GM18520 (cell line): ENCODE data around the gene TMEM89.
A peak's percentile ranks its signal among the peaks of the same experiment; 100 is the strongest.

ENCODE experiments used
- ATAC-seq: cut with Tn5 transposase; IDR thresholded peaks from one replicate; pipeline ENCODE4 v1.9.1; 2021; ENCODE audit not compliant: unreplicated experiment

The TMEM89 gene

GRCh38 chr3:48617559-48617958 is 4.0 kb downstream of the TMEM89 start:
- no peak for ATAC-seq

- ATAC-seq, result no peak
Observed at GRCh38 chr3:48614044-48614443, 7.5 kb downstream of the TMEM89 start.

DNA sequence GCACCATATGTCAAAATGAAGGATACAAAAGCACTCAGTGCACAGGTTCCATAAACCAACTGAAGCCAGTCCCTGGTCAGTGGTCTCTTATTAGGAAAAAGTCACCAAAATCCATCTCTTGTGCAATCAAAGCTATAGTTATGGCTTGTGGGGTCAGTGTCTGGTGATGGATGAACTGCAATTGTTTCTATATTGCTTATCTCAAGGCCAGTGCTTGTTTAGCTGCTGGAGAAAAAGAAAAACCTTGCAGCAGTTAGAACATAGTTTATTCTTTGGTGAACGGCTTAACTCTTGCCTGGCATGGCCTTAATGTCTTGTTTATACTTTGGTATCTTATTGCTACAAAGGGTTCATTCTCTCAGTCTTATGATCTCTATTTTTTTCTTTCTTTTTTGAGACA is 9.3 kb downstream of the TMEM89 start:
- no peak for ATAC-seq

DNA sequence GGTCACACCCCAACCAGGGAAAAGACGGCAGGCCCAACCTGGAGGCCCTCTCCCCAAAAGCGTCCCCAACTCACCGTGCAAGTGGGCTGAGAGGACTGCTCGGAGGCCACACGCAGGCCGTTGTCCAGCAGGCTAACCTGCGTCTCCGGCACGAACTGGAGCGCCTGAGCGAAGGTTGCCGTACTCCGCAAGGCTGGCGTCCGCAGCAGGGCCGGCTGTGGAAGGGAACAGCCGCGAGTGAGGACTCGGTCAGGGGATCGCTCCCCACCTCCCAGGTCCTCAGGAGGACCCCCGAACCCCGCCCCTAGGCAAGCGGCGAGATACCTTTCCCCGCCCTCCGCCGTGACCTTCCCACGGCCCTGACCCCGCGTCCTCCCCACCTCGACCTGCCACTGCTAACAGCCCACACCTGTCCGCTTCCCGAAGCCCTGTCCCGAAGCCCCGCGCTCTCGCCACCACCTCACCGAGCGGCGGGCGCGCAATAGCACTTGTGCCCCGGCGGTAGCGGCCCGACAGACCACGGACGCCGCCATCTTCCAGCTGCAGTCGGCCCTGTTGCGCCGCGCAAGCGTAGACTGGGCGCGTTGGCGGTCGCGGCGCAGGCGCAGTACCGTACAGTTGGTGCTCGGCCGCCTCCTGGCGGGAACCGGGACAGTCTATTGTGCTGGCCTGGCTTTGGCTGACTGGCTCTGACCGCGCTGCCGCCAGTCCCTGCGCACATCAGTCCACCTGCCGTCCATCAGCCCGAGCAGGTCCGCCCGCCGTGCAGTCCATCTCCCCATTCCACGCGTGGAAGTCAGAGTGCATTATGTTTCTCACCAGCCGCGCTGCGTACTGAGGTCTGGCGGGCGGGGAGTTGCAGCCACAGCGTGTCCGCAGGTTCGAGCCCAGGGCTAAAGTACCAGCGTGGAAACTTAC is 12.2 kb downstream of the TMEM89 start, which contains the start of gene UQCRC1:
Gene UQCRC1, minus strand, starts transcription at position 559 of the 918 bp plus-strand sequence. Its CDS starts 26 bp downstream, at position 533.
- ATAC-seq, result peak; percentile 95

- no peak for ATAC-seq
Observed at GRCh38 chr3:48607519-48607918, 14.1 kb downstream of the TMEM89 start.

DNA sequence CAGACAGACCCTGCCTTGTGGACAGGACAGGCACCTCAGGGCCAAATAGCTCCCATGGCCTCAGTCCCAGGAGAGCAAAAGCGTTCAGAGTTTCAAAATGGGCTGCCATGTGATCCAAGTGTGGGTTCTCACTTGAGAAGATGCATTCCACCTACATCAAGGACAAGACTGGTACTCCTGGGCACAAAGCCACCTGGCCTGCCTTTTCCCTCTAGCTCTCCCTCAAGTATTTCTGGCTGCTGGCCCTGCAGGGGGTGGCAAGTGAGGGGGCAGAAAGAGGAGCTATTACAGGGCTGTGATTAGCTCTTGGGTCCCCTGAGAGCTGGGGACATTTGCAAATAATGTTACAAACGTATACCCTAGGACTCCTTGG is 20.0 kb downstream of the TMEM89 start:
- ATAC-seq, result no peak

- no peak for ATAC-seq
Observed at GRCh38 chr3:48600711-48601621, 20.6 kb downstream of the TMEM89 start.

- no peak for ATAC-seq
Observed at GRCh38 chr3:48599509-48600285, 21.9 kb downstream of the TMEM89 start.

GRCh38 chr3:48599077-48599501 is 22.5 kb downstream of the TMEM89 start:
- ATAC-seq, result no peak

- ATAC-seq, result no peak
Observed at GRCh38 chr3:48598323-48599076, 23.1 kb downstream of the TMEM89 start.

- ATAC-seq, result no peak
Observed at GRCh38 chr3:48597408-48597800, 24.2 kb downstream of the TMEM89 start.

DNA sequence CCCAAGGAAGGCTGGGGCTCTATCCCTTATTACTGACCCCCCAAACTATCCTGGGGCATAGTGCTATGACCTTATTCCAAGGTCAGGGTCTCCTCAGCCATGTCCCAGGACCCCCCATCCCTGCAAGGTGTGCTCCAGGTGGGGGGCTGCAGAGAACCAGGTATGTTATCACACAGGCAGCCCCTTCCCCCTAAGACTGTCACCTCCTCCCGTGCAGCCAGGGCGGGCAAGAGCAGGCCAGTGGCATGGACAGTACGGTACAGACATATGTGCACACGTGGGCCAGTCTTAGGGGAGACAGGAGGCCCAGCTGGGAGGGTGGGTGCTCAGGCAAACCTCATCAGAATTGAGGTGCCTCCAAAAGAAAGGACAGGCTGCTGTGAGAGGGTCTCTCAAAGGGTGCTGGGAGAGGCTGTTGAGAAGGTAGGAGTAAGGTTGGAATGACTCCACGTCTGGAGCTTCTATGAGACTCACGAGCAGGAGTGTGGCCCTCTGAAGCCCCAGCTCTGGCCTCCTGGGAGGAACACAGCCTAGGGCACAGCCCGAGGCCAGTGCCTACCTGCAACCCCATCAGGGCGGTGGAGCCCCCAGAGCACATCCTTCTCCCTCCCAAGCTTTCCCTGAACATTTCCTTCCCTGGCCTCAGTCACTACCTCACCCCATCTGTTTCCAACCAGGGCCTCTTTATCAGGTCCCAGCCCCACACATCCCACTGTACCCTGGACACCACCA is 24.7 kb downstream of the TMEM89 start:
- ATAC-seq, result no peak

GRCh38 chr3:48596157-48596556 is 25.4 kb downstream of the TMEM89 start:
- no peak for ATAC-seq

- ATAC-seq, result no peak
Observed at GRCh38 chr3:48595526-48596121, 25.9 kb downstream of the TMEM89 start.

DNA sequence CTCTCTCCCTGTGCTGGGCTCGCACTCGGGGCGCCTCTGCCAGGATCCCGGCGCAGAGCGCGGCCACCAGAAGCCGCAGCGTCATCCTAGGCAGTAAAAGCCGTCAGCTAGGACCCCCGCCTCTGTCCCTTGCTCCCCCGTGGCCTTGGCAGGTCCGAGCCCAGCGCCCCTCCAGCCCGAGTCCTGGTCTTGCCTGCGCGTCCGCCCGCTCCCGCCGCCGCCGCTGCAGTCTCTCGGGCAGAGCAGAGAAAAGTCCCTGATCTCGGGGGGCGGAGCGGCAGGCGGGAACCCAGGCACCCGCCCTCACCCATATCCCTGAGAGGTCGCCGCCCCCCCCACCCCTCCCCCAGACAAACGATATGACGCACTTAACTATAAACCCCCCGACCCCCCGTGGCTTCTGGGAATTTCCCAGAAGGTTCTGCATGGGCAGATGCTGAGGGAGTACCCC is 26.5 kb downstream of the TMEM89 start, which contains the start of gene COL7A1:
Gene COL7A1, minus strand, starts transcription at position 255 of the 451 bp plus-strand sequence. Its CDS starts 170 bp downstream, at position 85.
- no peak for ATAC-seq

DNA sequence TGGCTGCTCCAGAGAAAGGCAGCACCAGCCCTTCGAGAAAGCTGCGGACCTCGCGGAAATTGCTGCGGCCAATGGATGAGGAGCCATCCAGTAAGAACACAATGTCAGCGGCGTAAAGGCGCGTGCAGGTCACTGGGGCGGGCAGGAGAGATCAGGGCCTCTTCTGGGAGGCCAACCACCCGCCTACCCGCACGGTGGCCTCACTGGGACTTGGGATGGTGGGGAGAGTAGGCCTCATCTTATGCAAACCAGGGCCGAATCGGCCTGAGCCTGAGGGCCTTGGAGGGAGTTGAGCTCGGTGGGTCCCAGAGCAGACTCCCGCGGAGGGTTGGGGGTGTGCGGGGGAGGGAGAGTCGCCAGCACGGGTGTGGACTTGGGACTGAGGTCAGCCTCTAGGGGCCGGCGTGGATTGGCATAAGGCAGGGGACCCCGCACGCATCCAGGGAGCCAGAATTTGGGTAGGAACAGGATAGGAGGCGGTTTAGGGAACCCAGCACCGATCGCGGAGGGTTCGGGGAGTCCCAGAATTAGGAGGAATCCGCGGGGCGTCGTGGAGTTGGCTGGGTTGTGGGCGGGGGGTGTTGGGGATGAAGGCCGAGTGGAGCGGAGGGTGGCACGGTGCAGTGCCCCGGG is 27.0 kb downstream of the TMEM89 start:
- ATAC-seq, result no peak

DNA sequence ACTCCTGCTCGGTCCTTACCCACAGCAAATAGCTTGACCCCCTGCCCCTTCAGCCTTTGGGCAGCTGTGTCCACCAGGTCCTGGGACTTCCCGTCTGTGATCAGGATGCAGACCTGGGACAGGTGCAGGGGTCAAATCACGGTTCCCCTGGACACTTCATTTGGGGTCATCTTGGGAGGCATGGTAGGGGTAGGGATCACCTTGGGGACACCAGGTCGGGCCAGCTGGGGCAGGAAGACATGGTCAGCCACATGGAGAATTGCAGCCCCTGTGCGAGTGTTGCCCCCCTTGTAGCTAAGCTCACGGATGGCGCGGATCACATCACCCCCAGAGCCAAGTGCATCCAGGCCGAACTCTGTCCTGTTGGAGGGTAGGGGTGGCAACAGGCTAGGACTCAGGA is 28.2 kb downstream of the TMEM89 start:
- no peak for ATAC-seq

DNA sequence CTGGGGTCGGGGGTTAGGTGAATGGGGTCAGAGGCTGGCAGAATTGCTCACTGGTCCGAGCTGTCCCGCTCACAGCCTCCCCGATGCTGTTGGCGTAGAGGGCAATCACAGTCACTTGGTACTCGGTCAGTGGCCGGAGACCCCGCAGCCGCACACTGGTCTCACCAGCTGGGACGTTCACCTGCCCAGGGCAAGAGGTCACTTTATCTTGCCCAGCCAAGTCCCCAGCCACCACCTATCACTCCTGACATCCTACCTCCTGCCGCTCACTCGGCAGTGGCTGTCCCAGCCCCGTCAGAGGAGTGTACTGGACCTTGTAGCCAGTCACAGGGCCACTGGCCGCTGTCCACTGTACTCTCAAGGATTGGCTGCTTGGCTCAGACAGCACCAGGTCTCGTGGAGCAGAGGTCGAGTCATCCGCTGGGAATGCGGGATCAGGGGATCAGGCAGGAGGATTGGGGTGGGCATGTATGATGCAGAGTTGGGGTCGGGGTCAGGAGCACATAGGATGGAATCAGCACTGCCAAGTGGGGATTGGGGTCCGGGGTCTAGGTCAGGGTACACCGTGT is 29.0 kb downstream of the TMEM89 start:
- ATAC-seq, result no peak
